HuH-7 (cell line): ENCODE data around the gene KRCC1.

Source experiments
- DNase-seq: peaks from one replicate; pipeline ENCODE4 v3.0.0; 2011; ENCODE audit warnings: low spot score

The KRCC1 gene

GRCh38 chr2:88055371-88056128 is at the start of gene KRCC1:
TSS of gene KRCC1 (minus strand) at chr2:88055783. CDS start at chr2:88028563, 27,220 bp downstream.
- peak; percentile 94 for DNase-seq

GRCh38 chr2:88100489-88100858 is 44.9 kb upstream of the KRCC1 start:
- no peak for DNase-seq

DNA sequence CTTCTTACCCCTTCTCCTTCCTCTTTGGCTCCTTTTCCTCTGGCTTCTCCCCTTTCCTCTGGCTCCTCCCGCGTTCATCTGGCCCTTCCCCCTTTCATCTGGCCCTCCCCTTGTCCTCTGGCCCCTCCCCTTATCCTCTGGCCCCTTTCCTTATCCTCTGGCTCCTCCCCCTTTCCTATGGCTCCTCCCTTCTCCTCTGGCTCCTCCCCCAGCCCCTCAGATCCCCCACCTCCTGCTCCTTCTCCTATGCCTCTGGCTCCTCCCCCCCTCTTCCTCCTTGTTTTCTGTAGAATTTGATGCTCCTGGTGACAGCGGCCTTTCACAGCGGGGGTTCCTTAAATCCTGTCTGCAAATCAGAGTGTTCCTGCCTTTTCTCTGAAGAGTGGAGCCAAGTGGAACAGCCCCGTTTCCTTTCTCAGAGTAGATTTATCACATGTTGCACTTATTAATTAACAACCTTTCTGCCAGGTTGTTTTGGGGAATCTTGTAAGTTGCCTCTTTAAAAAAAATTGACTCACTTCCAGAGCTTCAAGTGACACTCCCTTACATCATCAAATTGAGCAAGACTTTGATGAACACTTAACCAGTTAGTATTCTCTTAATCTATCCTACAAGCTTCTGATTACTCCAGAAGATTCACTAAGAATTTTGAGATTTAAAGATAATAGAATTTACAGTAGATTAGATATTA is 44.4 kb upstream of the KRCC1 start:
- DNase-seq = no peak

DNA sequence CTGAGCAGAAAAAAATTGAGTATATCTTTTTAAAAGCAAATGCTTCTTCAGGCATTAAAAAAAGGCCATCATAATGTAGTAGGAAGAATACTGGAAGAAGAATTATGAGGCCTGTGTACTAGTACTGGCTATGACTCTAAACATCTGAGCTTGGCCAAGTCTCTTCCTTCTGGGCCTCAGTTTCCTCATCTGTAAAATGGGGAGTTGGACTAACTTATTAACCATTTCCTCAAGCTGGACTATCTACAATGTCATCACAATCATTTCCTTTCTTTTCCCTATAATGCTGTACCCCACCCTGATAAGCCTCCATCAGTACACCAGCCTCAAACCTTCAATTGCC is 42.9 kb upstream of the KRCC1 start:
- no peak for DNase-seq

- no peak for DNase-seq
Measured at GRCh38 chr2:88097891-88098557, 42.4 kb upstream of the KRCC1 start.

GRCh38 chr2:88097192-88097591 is 41.6 kb upstream of the KRCC1 start:
- DNase-seq = no peak

DNA sequence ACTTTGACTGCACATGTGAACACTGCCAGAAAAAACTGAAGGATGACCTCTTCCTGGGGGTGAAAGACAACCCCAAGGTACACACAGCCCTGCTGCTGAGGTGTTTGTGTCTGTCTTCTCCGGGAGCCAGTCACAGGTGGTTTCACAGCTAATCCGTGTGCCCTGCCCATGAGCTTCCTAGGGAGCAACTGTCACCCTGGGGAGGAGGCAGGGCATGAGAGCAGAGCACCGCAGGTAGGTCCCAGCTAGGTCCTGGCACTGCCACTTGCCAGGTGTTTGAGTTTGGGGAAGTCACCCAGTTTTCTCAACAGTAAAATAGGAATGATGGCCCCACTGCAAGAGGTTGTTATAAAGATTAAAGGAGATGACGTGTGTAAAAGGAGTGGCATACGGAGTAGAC is 41.1 kb upstream of the KRCC1 start:
- DNase-seq = no peak

- no peak for DNase-seq
Measured at GRCh38 chr2:88095022-88095421, 39.4 kb upstream of the KRCC1 start.

DNA sequence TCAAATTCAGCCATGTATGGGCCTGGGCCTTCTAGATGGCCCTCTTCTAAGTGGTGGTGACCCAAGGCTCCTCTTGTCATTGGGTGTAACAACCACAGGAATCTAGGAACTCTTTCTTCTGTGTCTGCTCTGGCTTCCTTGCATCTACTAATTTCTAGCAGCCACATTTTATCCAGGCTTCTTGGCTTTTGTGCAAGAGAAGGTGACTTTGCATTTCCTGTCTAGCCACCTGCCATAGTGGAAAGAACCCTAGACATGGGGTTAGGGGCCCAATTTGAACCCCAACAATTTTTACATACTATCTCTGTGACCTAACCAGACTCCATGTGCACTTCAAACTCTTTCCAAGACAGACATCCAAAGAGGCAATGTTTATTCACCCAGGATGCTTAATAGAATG is 37.2 kb upstream of the KRCC1 start:
- DNase-seq = no peak

DNA sequence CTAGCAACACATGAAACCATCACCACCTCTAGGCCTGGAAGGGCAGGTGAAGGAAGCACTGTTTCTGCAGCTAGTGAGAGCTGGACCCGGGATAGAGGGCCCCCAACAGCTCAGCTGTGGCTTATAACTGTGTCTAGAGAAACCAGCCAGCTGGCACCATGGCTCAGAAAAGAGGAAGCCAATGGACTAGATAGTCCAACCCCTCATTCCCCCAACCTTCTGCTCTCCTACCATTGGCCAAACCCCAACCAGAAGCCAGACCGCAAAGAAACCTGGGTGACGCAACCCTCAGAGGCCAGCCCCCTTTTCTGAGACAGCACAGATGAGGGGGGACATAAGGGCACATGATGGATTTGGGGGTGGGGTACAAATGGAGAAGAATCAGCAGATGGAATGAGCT is 36.4 kb upstream of the KRCC1 start:
- DNase-seq = no peak

- DNase-seq = no peak
Measured at GRCh38 chr2:88090446-88091283, 35.1 kb upstream of the KRCC1 start.

DNA sequence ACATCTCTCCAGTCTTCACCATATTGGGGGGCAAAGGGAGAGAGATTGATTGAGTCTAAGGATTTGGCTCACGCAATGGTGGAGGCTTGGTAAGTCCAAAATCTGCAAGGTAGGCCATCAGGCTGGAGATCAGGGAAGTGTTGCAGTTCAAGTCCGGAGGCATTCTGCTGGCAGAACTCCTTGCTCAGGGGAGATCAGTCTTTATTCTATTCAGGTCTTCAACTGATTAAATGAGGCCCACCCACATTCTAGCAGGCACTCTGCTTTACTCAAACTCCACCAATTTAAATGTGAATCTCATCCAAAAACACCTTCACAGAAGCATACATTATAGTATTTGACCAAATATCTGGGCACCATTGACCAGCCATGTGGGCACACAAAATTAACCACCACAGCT is 33.4 kb upstream of the KRCC1 start:
- DNase-seq = no peak

GRCh38 chr2:88087763-88088162 is 32.2 kb upstream of the KRCC1 start:
- no peak for DNase-seq

GRCh38 chr2:88087073-88087472 is 31.5 kb upstream of the KRCC1 start:
- DNase-seq = no peak

DNA sequence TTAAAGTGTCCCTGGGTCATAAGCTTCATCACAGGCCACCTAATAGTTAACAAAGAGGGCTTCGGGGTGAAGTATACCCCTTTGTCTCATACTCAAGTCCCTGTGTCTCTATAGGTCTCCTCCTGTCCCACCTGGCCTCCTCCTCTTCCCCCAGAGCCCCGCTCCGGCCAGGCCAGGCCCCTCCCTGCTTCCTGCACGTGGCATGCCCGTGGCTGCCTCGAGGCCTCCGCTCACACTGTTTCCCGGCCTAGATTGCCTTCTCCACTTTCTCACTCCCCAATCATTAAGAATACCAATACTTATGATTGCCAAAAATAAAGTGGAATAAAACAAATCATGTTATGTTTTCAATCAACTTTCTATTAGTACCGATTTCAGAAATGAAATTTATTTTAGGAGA is 30.8 kb upstream of the KRCC1 start:
- DNase-seq = no peak

DNA sequence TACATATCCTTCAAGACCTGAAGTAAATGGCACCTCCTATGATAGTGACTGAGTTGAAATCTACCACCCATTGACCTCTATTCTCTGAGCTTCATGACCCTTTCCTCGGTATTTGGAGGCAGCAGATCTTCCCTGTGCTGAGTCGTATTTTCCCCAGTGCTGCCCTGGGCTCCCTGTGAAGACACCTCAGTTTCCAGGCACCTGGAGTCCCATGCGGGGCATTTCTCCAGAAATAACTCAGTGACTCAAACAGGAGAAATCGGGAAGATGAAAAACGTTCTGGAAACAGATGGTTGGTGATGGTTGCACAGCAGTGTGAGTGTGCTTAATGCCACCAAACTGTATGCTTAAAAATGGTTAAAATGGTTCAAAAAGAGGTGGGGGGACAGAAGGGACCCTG is 30.0 kb upstream of the KRCC1 start:
- no peak for DNase-seq

GRCh38 chr2:88085099-88085498 is 29.5 kb upstream of the KRCC1 start:
- no peak for DNase-seq

- no peak for DNase-seq
Measured at GRCh38 chr2:88082781-88083180, 27.2 kb upstream of the KRCC1 start.

- DNase-seq = no peak
Measured at GRCh38 chr2:88081924-88082608, 26.5 kb upstream of the KRCC1 start.

GRCh38 chr2:88080545-88080944 is 25.0 kb upstream of the KRCC1 start:
- no peak for DNase-seq

- DNase-seq = no peak
Measured at GRCh38 chr2:88078643-88079172, 23.1 kb upstream of the KRCC1 start.

DNA sequence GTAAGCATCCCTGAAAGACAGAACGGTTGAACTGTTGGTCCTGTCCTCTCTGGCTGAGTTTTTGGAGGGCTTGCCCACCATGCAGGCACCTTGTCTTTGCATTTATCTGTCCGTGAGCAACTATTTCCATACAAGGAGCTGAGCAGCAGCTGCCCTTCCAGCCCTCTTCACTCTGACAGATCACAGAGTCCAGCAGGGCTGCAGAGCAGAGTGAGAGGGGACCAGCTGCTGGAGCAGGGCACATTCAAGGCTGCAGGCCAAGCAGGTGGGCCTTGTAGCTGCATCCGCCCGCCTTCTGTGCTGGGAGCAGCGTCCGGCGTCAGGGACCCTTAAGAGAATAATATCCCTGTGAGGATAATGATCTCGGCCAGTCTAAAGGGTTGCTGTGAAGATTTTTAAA is 21.5 kb upstream of the KRCC1 start:
- DNase-seq = no peak
